Mesodermal cell (in vitro differentiated cells): ENCODE results near the gene FKBP15.

Experiments
- H3K27ac ChIP-seq: 2 replicates; pipeline ENCODE4 v1.7.0; 2013; ENCODE audit warnings: mild to moderate bottlenecking, low read depth, low read length, moderate library complexity; ENCODE audit not compliant: severe bottlenecking
- H3K36me3 ChIP-seq: 2 replicates; pipeline ENCODE4 v1.7.1; 2013; ENCODE audit warnings: mild to moderate bottlenecking, low read length, moderate library complexity; ENCODE audit not compliant: control insufficient read depth, insufficient read depth
- H3K4me1 ChIP-seq: one replicate; pipeline ENCODE4 v1.7.1; 2013; ENCODE audit warnings: mild to moderate bottlenecking, low read length; ENCODE audit not compliant: insufficient read depth, control insufficient read depth, poor library complexity, severe bottlenecking
- H3K4me3 ChIP-seq: 2 replicates; pipeline ENCODE4 v1.7.0; 2013; ENCODE audit warnings: low read length, control low read depth, mild to moderate bottlenecking; ENCODE audit not compliant: insufficient read depth, poor library complexity, severe bottlenecking; ENCODE audit errors: extremely low read depth
- H3K9me3 ChIP-seq: 2 replicates; pipeline ENCODE4 v1.7.1; 2013; ENCODE audit warnings: mild to moderate bottlenecking, low read length, moderate library complexity; ENCODE audit not compliant: control insufficient read depth
- WGBS, 2 experiments: methylation state at CpG; one replicate each; pipeline ENCODE4 v1.1.5; 2013; ENCODE audit warnings: missing lambda C conversion rate in 2 of 2; ENCODE audit not compliant: insufficient coverage in 2 of 2; 5-methylcytosine and 5-hydroxymethylcytosine counted together

Gene FKBP15

GRCh38 chr9:113183956-113184488, 37.1 kb downstream of the FKBP15 start:
- H3K36me3 ChIP-seq = peaks cover 76% of the 10 kb centered on the region
- no peak overlapping the region for H3K27ac ChIP-seq
- 100% methylated on average over 1 to 2 of the region's 2 CpGs for WGBS, 2 experiments
- peaks cover 19% of the 10 kb centered on the region for H3K4me1 ChIP-seq
- no peaks in the 10 kb centered on the region for H3K9me3 ChIP-seq
- no peak overlapping the region for H3K4me3 ChIP-seq

GRCh38 chr9:113181165-113181564, 39.9 kb downstream of the FKBP15 start:
- Histone ChIP-seq H3K27ac (no peak overlapping the region), H3K4me1 (peaks cover 3% of the 10 kb centered on the region), H3K9me3 (no peaks in the 10 kb centered on the region), H3K36me3 (peaks cover 77% of the 10 kb centered on the region), H3K4me3 (no peak overlapping the region)

- Histone ChIP-seq H3K4me3 (no peak overlapping the region), H3K9me3 (no peaks in the 10 kb centered on the region), H3K36me3 (peaks cover 74% of the 10 kb centered on the region), H3K4me1 (peaks cover 3% of the 10 kb centered on the region), H3K27ac (no peak overlapping the region)
- 0% methylated on average over 1 of the region's 1 CpG for WGBS, 2 experiments
Observed at GRCh38 chr9:113179839-113180238, 41.2 kb downstream of the FKBP15 start.

GRCh38 chr9:113178087-113178486, 43.0 kb downstream of the FKBP15 start:
- Histone ChIP-seq H3K9me3 (no peaks in the 10 kb centered on the region), H3K4me3 (no peak overlapping the region), H3K4me1 (peaks cover 3% of the 10 kb centered on the region), H3K27ac (no peak overlapping the region), H3K36me3 (peaks cover 72% of the 10 kb centered on the region)
- WGBS, 2 experiments = no CpG with 5 or more reads among the region's 1 CpG

GRCh38 chr9:113177251-113177650, 43.8 kb downstream of the FKBP15 start:
- Histone ChIP-seq H3K4me3 (no peak overlapping the region), H3K27ac (no peak overlapping the region), H3K36me3 (peaks cover 73% of the 10 kb centered on the region), H3K9me3 (no peaks in the 10 kb centered on the region), H3K4me1 (peaks cover 3% of the 10 kb centered on the region)
- no CpG with 5 or more reads among the region's 2 CpGs for WGBS, 2 experiments

- peaks cover 3% of the 10 kb centered on the region for H3K4me1 ChIP-seq
- WGBS, 2 experiments = 98 to 100% methylated on average over 4 to 6 of the region's 6 CpGs
Observed at GRCh38 chr9:113176803-113177202, 44.3 kb downstream of the FKBP15 start.

GRCh38 chr9:113173341-113173740, 47.7 kb downstream of the FKBP15 start:
- H3K27ac ChIP-seq = no peak overlapping the region
- no peak overlapping the region for H3K4me3 ChIP-seq
- peaks cover 78% of the 10 kb centered on the region for H3K36me3 ChIP-seq
- no peaks in the 10 kb centered on the region for H3K9me3 ChIP-seq
- peaks cover 3% of the 10 kb centered on the region for H3K4me1 ChIP-seq
- WGBS, 2 experiments = 92 to 96% methylated on average over 2 to 3 of the region's 3 CpGs

More at GRCh38 chr9:113176803-113177202, 44.3 kb downstream of the FKBP15 start:
- Histone ChIP-seq H3K9me3 (no peaks in the 10 kb centered on the region), H3K36me3 (peaks cover 70% of the 10 kb centered on the region), H3K27ac (no peak overlapping the region), H3K4me3 (no peak overlapping the region)

- H3K27ac ChIP-seq = no peak overlapping the region
- no CpG with 5 or more reads among the region's 5 CpGs for WGBS, 2 experiments
- no peaks in the 10 kb centered on the region for H3K9me3 ChIP-seq
- no peak overlapping the region for H3K4me3 ChIP-seq
- no peaks in the 10 kb centered on the region for H3K4me1 ChIP-seq
- H3K36me3 ChIP-seq = peaks cover 93% of the 10 kb centered on the region
Observed at GRCh38 chr9:113168809-113169208, 52.3 kb downstream of the FKBP15 start.

- no peaks in the 10 kb centered on the region for H3K9me3 ChIP-seq
- H3K4me1 ChIP-seq = peaks cover 5% of the 10 kb centered on the region
- WGBS, 2 experiments = 96% methylated on average over 4 of the region's 4 CpGs; no CpG with 5 or more reads in 1 of the 2 experiments
- H3K27ac ChIP-seq = no peak overlapping the region
- H3K4me3 ChIP-seq = no peak overlapping the region
- H3K36me3 ChIP-seq = peaks cover 98% of the 10 kb centered on the region
Observed at GRCh38 chr9:113166039-113166438, 55.0 kb downstream of the FKBP15 start.

- H3K4me1 ChIP-seq = peaks cover 6% of the 10 kb centered on the region
- WGBS, 2 experiments = 100% methylated on average over 4 of the region's 4 CpGs; no CpG with 5 or more reads in 1 of the 2 experiments
- H3K27ac ChIP-seq = no peak overlapping the region
- H3K36me3 ChIP-seq = peaks cover 92% of the 10 kb centered on the region
- no peak overlapping the region for H3K4me3 ChIP-seq
- H3K9me3 ChIP-seq = no peaks in the 10 kb centered on the region
Observed at GRCh38 chr9:113164536-113165300, 56.4 kb downstream of the FKBP15 start.

GRCh38 chr9:113163001-113163400, 58.1 kb downstream of the FKBP15 start:
- WGBS, 2 experiments = 89 to 92% methylated on average over 1 of the region's 3 CpGs

More at GRCh38 chr9:113163001-113163400, 58.1 kb downstream of the FKBP15 start:
- Histone ChIP-seq H3K4me3 (no peak overlapping the region), H3K9me3 (no peaks in the 10 kb centered on the region), H3K4me1 (peaks cover 6% of the 10 kb centered on the region), H3K36me3 (peaks cover 78% of the 10 kb centered on the region), H3K27ac (no peak overlapping the region)
